Measurements from ENCODE around the gene TMED5.
A peak's percentile ranks its signal among the peaks of the same experiment; 100 is the strongest.
"Not testable (repeated sequence)": the region's sequence is repeated elsewhere in the genome, so short reads cannot be mapped to it uniquely, and the experiment has no call there.

TMED5 gene

DNA sequence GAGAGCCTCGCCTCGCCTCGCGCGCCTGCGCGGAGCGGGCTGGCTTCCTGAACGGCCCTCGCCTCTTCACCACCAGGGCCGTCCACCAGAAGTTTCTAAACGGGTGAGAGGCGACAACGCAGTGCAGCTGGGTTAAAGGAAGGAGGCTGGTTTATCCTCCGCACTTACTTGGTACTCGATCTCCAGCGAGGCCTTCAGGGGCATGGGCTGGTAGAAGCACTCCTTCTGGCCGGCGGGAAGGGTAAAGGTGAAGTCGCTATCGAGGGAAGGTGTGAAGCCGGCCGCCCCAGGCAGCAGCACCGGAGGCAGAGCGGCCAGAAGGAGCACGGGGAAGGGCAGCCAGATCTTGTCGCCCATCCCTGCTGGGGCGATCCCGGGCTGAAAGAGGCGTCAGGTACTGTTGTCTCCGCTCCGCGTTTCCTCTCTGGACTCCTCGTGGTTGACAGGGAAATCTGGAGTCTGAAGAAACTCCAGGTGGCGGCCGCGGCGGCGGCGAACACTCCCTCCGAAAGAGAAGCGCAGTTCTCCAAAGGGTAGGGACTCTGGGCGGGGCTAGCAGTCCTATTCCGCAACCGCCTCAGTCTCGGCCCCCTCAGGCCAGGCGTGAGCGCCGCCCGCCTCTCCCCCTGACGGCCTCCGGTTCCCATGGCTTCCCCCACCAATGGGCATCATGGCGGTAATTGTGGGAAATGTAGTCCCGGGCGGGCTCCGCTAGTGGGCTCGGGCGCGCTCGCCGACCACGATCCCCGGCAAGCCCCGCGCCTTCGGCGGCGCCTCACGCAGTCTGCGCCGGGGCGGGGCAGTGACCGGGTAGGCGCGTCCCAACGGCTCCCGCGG, at the start of gene TMED5:
Gene TMED5 (minus strand): TSS at position 528 of the 837 bp plus-strand sequence. CDS start 171 bp downstream, at position 357.
- DNase-seq (ENCODE audit: low spot score) = peak; percentile 97

GRCh38 chr1:93223023-93223675, 42.9 kb upstream of the TMED5 start:
- DNase-seq (ENCODE audit: low spot score) = no peak

- DNase-seq (ENCODE audit: low spot score) = no peak
Observed at GRCh38 chr1:93221913-93222312, 41.7 kb upstream of the TMED5 start.

DNA sequence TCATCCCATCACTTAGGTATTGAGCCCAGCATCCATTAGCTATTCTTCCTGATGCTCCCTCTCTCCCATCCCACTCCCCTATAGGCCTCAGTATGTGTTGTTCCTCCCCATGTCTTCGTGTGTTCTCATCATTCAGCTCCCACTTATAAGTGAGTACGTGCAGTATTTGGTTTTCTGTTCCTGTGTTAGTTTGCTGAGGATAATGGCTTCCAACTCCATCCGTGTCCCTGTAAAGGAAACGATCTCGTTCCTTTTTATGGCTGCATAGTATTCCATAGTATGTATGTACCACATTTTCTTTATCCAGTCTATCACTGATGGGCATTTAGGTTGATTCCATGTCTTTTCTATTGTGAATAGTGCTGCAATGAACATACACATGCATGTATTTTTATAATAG, 40.5 kb upstream of the TMED5 start:
- not testable (repeated sequence) for DNase-seq (ENCODE audit: low spot score)

- peak; percentile 17 for DNase-seq (ENCODE audit: low spot score)
Observed at GRCh38 chr1:93219443-93219842, 39.2 kb upstream of the TMED5 start.

GRCh38 chr1:93215322-93215721, 35.1 kb upstream of the TMED5 start:
- no peak for DNase-seq (ENCODE audit: low spot score)

GRCh38 chr1:93207211-93207610, 27.0 kb upstream of the TMED5 start:
- no peak for DNase-seq (ENCODE audit: low spot score)

DNA sequence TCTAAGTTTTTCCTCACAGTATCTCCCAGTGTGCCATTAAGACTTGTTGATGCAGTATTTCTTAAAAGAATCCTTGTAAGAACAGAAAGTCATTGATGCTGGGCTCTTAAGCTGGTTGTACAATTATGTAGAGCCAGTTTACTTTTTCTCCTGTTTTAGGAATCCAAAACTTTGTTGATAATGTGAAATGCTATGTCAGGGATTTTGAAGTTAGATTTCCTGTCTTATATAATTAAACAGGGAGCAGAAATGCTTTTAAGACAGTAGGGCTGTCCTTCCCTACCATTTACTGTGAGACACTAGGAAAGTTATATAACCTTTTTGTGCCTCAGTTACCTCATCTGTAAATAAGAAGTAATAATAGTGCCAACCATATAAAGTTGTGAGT, 26.3 kb upstream of the TMED5 start:
- DNase-seq (ENCODE audit: low spot score) = no peak

DNA sequence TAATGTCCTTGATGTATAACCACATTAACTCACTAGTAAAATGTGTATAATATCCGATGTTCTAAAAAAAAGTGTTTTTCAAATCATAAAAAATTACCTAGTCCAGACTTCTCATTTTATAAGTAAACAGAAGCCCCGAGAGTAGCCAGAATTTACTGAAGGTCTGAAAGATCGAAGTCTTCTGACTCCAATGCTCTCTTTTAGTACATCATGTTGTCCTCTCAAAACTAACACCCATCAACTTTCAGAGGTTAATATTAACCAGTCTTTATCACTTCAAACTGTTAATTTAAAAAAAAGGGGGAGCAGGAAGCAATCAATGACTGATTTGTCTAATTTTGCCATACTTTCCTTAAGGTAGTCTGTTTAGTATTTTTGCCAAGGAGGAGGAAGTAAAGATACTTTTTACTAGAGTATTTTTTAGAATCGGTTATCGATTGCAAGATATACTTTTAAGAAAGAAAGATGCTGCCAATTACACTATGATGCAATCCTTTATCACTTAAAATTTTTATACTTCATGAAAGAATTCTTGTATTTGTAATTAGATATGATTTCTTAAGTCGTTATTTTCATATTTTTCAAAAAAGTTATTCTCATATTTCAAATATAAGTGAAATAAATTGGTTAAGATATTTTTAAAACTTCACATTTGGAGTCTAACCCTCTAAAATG, 25.8 kb upstream of the TMED5 start:
- no peak for DNase-seq (ENCODE audit: low spot score)

GRCh38 chr1:93200714-93201113, 20.5 kb upstream of the TMED5 start:
- no peak for DNase-seq (ENCODE audit: low spot score)

GRCh38 chr1:93200086-93200620, 19.9 kb upstream of the TMED5 start:
- no peak for DNase-seq (ENCODE audit: low spot score)

DNA sequence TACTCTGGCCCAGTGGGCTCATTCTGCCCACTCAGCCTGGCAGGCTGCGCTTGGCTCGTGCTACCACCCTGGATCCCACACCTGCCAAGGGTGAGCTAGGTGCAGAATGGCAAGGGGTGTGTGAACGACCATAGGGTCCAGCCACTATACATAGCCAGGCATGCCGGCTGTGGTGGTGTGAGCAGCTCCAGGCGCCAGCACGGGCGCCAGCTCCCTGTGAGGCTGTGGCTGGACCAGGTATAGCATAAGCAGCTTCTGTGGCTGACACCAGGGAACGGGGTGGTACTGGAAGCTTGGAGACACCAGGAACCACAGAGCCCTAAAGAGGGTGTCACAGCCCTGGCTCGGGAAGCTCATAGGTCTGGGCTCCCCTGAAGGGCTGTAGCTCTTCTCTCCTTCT, 18.9 kb upstream of the TMED5 start:
- no peak for DNase-seq (ENCODE audit: low spot score)

GRCh38 chr1:93196591-93196990, 16.4 kb upstream of the TMED5 start:
- no peak for DNase-seq (ENCODE audit: low spot score)

DNA sequence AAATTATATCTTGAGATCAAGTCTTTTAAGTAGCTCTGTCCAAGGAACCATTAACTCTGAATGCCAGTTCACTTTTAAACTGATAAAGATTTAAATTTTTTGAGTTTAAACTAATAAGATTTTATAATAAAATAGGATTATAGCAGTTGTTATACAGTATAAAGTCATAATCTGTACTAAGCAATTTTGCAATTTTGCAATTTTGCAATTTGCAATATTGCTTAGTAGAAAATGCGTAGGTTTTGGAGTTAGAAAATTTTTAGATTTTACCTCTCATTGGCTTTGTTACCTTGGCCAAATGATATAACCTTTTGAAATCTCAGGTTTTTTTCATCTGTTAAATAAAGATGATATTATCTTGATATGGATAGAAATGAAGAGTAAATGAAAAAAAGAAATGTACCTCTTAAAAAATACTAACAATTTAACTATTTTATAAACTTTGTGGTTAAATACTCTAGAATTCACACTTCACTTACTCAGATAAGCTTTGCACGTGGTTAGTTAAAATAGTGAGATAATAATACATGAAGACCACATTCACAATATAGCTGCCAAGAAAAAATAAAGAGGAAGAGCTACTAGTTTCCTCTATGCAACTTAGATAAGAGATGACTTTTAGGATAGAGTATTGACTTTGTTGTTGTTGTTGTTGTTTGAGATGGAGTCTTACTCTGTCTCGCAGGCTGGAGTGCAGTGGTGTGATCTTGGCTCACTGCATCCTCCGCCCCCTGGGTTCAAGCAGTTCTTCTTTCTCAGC, 14.2 kb upstream of the TMED5 start:
- no peak for DNase-seq (ENCODE audit: low spot score)

DNA sequence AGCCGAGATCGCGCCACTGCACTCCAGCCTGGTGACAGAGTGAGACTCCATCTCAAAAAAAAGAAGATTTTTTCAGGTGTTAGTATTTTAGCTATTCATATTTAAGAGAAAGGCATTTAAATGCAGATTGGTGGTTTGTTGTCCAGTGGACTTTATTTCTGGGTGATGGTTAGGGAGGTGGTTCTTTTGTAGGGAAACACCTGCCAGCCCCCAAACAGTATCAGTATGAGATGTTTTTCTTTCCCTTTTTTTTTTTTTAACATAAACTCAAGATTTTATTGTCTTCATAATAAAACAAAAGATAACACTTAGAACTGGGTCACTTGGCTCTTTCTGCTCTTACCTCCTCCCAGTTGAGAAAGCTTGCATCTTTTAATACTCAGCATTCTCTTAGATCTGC, 10.2 kb upstream of the TMED5 start:
- DNase-seq (ENCODE audit: low spot score) = no peak

DNA sequence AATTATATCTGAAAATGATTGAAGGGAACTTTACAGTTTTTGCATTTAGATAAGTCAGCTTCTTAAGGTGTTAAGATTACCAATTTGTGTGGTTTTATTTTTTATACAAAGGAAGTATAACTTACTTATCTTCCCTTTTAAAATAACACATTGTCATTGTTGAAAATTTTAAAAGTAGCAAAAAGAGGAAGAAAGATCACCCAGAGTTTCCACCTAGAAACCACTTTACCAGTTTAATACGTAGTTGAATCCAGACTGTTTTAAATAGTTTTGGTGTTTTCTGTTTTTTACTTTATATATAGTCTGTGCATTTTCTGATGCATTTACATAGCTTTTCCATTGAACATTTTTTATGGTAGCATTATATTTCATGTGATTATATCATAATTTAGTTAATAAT, 6.5 kb upstream of the TMED5 start:
- no peak for DNase-seq (ENCODE audit: low spot score)

GRCh38 chr1:93180723-93181613, 755 bp upstream of the TMED5 start, which contains the start of gene CCDC18:
CCDC18 (plus strand) TSS chr1:93180724; CDS start chr1:93183362, 2,638 bp downstream.
- DNase-seq (ENCODE audit: low spot score) = peak; percentile 42

- no peak for DNase-seq (ENCODE audit: low spot score)
Observed at GRCh38 chr1:93178418-93178817, 1.8 kb downstream of the TMED5 start.

DNA sequence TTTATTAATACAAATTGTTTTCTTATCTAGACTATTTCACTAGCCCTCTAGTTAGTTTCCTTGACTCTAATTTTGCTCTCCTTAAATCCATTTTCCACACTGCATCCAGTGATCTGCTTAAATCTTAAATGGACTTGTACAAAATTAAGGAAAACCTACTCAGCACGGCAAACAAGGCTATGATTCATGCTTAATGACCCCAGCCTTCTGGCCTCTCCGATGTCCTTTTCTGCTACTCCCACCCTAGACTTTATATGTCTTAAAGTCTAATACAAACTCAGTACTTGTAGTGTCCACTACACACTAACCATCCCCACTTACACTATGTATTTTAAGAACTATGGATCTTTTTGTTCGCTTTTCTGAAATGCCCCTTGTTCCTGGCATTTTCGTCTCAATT, 2.2 kb downstream of the TMED5 start:
- no peak for DNase-seq (ENCODE audit: low spot score)

DNA sequence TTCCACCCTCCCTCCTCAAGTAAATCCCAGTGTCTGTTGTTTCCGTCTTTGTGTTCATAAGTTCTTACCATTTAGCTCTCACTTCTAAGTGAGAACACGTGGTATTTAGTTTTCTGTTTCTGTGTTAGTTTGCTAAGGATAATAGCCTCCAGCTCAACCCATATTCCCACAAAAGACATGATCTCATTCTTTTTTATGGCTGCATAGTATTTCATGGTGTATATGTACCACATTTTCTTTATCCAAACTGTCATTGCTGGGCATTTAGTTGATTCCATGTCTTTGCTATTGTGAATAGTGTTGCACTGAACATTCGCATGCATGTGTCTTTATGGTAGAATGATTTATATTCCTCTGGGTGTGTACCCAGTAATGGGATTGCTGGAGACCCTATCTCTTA, 5.6 kb downstream of the TMED5 start:
- not testable (repeated sequence) for DNase-seq (ENCODE audit: low spot score)

DNA sequence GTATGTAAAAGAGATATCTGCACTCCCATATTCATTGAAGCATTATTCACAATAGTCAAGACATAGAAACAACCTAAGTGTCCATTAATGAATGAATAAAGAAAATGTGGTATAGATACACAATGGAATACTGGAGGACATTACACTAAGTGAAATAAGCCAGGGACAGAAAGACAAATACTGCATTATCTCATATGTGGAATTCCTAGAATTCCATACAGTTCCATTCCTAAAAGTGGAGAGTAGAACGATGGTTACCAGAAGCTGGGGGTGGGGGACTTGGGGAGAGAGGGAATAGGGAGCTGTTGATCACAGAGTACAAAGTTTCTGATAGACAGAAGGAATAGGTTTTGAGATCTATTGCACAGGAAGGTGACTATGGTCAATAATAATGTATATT, 7.4 kb downstream of the TMED5 start:
- DNase-seq (ENCODE audit: low spot score) = no peak
